ENCODE results near the gene USP44. TPM values are rescaled to one million over a fixed set of nuclear protein-coding genes. Genes with fewer than 3 reads are reported as not detected.
"Not testable (repeated sequence)": the region's sequence is repeated elsewhere in the genome, so short reads cannot be mapped to it uniquely, and the experiment has no call there.

The USP44 gene
- total and polyA plus RNA-seq, 10 of the 15 experiments (the other 5 are each of a cell fraction or from before 2014, with no cell fraction given) = 0.02 to 0.26 (median 0.12) TPM; not detected in 6

GRCh38 chr12:95484524-95484923 lies 66.8 kb downstream of the USP44 start:
- no TSS peak for BruUV-seq (replicated peaks)

DNA sequence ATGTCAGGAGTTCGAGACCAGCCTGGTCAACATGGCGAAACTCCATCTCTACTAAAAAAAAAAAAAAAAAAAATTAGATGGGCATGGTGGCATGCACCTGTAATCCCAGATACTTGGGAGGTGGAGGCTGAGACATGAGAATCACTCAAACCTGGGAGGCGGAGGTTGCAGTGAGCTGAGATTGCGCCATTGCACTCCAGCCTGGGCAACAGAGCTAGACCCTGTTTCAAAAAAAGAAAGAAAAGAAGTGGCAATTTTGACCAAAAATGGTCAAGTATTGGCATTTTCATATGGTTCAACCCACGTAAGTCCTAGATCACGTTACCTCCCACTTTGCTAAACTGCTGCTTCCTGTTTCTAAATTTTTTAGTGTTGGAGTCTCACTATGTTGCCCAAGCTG lies 68.7 kb downstream of the USP44 start:
- FAIRE-seq; BruUV-seq (replicated peaks); H3K4me1 ChIP-seq (ENCODE audit: control insufficient read depth, insufficient read depth, low read length); H4K20me1 ChIP-seq (ENCODE audit: control insufficient read depth, insufficient read depth); H3K9ac ChIP-seq (ENCODE audit: control insufficient read depth, insufficient read depth, low read length); H3K4me3 ChIP-seq; H2AFZ ChIP-seq (ENCODE audit: control insufficient read depth, low read depth, low read length); ATAC-seq; H3K27me3 ChIP-seq (replicated peaks in 1 of 2; ENCODE audit: control insufficient read depth in 2 of 2, insufficient read depth in 2 of 2, low read length in 1 of 2); H3K27ac ChIP-seq (ENCODE audit: control insufficient read depth, insufficient read depth); H3K4me2 ChIP-seq (ENCODE audit: control insufficient read depth, insufficient read depth); DNase-seq (ENCODE audit: low read depth, low spot score); in situ Hi-C loops (cut with MboI); intact Hi-C loops (cut with micrococcal nuclease; ENCODE audit: unreplicated experiment); H3K9me3 ChIP-seq (replicated peaks; ENCODE audit: control insufficient read depth, insufficient read depth, low read length): not testable (repeated sequence)
- SMC1A ChIA-PET (ENCODE audit: uncharacterized antibody, unreplicated experiment) = interaction anchor here (0.6 to 2.4 kb wide), 2 partner anchors 8 to 484 kb away, joined by 5 to 12 read pairs; partner anchors contain the start of gene METAP2
- peaks cover 39% of the 10 kb centered on the region for H3K79me2 ChIP-seq (ENCODE audit: control insufficient read depth, insufficient read depth, low read length)
- RAD21 ChIA-PET (ENCODE audit: unreplicated experiment) = interaction anchor here (0.6 kb wide), 1 partner anchor 916 kb away, joined by 4 read pairs; no protein-coding TSS in a partner anchor
- POLR2A ChIA-PET = interaction anchor here (0.6 kb wide), 2 partner anchors 495 to 1028 kb away, joined by 4 to 6 read pairs; no protein-coding TSS in a partner anchor
- CTCF ChIA-PET = interaction anchor here (0.6 to 0.8 kb wide), 3 partner anchors 42 to 1338 kb away, joined by 3 read pairs; no protein-coding TSS in a partner anchor
- WGBS (ENCODE audit: insufficient coverage, insufficient replicate concordance, low lambda C conversion rate, missing lambda C conversion rate) = 95% methylated on average over 6 of the region's 6 CpGs
- H3K36me3 ChIP-seq (ENCODE audit: control insufficient read depth in 2 of 2, insufficient read depth in 2 of 2, low read length in 1 of 2) = peaks cover 0 to 21% of the 10 kb centered on the region in 2 experiments; a peak in 2 of 4 replicates

More at GRCh38 chr12:95484524-95484923, 66.8 kb downstream of the USP44 start:
- no peak for FAIRE-seq
- Histone ChIP-seq H4K20me1 (ENCODE audit: control insufficient read depth, insufficient read depth) (no peaks in the 10 kb centered on the region), H3K4me3 (no peak overlapping the region), H2AFZ (ENCODE audit: control insufficient read depth, low read depth, low read length) (no peak overlapping the region), H3K79me2 (ENCODE audit: control insufficient read depth, insufficient read depth, low read length) (peaks cover 23% of the 10 kb centered on the region), H3K9ac (ENCODE audit: control insufficient read depth, insufficient read depth, low read length) (no peak overlapping the region), H3K9me3 (replicated peaks; ENCODE audit: control insufficient read depth, insufficient read depth, low read length) (no peaks in the 10 kb centered on the region), H3K4me2 (ENCODE audit: control insufficient read depth, insufficient read depth) (no peak overlapping the region), H3K27me3 (replicated peaks in 1 of 2; ENCODE audit: control insufficient read depth in 2 of 2, insufficient read depth in 2 of 2, low read length in 1 of 2) (no peaks in the 10 kb centered on the region), H3K36me3 (ENCODE audit: control insufficient read depth in 2 of 2, insufficient read depth in 2 of 2, low read length in 1 of 2) (peaks cover 0 to 9% of the 10 kb centered on the region in 2 experiments; a peak in 2 of 4 replicates), H3K4me1 (ENCODE audit: control insufficient read depth, insufficient read depth, low read length) (peaks cover 5% of the 10 kb centered on the region; the same call in 1 of the 2 replicates), H3K27ac (ENCODE audit: control insufficient read depth, insufficient read depth) (no peak overlapping the region)
- in situ Hi-C loops (cut with MboI) (no loop called here), intact Hi-C loops (cut with micrococcal nuclease; ENCODE audit: unreplicated experiment) (no loop called here)
- TF ChIP-seq, protein P1, sequence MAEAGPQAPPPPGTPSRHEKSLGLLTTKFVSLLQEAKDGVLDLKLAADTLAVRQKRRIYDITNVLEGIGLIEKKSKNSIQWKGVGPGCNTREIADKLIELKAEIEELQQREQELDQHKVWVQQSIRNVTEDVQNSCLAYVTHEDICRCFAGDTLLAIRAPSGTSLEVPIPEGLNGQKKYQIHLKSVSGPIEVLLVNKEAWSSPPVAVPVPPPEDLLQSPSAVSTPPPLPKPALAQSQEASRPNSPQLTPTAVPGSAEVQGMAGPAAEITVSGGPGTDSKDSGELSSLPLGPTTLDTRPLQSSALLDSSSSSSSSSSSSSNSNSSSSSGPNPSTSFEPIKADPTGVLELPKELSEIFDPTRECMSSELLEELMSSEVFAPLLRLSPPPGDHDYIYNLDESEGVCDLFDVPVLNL (IDR thresholded peaks at IDR 0.05; ENCODE audit: low read depth, low read length) = no peak
- TF ChIP-seq PML (IDR thresholded peaks at IDR 0.05; ENCODE audit: low read length) (no peak), RCOR1 (conservative IDR thresholded peaks at IDR 0.05; ENCODE audit: low read depth, low read length) (no peak), BRCA1 (IDR thresholded peaks at IDR 0.05; ENCODE audit: low read depth, low read length) (no peak), NFIC (IDR thresholded peaks at IDR 0.05; ENCODE audit: low read depth, low read length) (no peak), NR2F1 (conservative IDR thresholded peaks at IDR 0.05) (no peak), ZNF274 (IDR thresholded peaks at IDR 0.05; ENCODE audit: insufficient read depth, insufficient read length) (no peak), MYB (IDR thresholded peaks at IDR 0.05; ENCODE audit: borderline replicate concordance, low read depth, low read length) (no peak)
- TF ChIP-seq, protein P2, sequence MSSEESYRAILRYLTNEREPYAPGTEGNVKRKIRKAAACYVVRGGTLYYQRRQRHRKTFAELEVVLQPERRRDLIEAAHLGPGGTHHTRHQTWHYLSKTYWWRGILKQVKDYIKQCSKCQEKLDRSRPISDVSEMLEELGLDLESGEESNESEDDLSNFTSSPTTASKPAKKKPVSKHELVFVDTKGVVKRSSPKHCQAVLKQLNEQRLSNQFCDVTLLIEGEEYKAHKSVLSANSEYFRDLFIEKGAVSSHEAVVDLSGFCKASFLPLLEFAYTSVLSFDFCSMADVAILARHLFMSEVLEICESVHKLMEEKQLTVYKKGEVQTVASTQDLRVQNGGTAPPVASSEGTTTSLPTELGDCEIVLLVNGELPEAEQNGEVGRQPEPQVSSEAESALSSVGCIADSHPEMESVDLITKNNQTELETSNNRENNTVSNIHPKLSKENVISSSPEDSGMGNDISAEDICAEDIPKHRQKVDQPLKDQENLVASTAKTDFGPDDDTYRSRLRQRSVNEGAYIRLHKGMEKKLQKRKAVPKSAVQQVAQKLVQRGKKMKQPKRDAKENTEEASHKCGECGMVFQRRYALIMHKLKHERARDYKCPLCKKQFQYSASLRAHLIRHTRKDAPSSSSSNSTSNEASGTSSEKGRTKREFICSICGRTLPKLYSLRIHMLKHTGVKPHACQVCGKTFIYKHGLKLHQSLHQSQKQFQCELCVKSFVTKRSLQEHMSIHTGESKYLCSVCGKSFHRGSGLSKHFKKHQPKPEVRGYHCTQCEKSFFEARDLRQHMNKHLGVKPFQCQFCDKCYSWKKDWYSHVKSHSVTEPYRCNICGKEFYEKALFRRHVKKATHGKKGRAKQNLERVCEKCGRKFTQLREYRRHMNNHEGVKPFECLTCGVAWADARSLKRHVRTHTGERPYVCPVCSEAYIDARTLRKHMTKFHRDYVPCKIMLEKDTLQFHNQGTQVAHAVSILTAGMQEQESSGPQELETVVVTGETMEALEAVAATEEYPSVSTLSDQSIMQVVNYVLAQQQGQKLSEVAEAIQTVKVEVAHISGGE (CRISPR knock-in tag; IDR thresholded peaks at IDR 0.05) = no peak
- ChIA-PET SMC1A (ENCODE audit: uncharacterized antibody, unreplicated experiment) (no interaction called here), POLR2A (no interaction called here), RAD21 (ENCODE audit: unreplicated experiment) (no interaction called here), CTCF (no interaction called here)
- no peak for DNase-seq (ENCODE audit: low read depth, low spot score)
- no peak for ATAC-seq

All from GM12878 (cell line).